OCI-LY1 (cell line): ENCODE measurements around the gene PPP1R14B.

Experiments
- EZH2 ChIP-seq: fragments of 200-600 bp; sonication (generic), shearing (Covaris generic); IDR thresholded peaks from 2 replicates; pipeline ENCODE4 v1.8.0; 2017; ENCODE audit warnings: borderline replicate concordance, mixed run types, mild to moderate bottlenecking, antibody characterized with exemption, low read length, moderate library complexity, mixed read lengths
- TF ChIP-seq, protein P1 (sequence below): fragments of 200-600 bp; sonication (generic), shearing (Covaris generic); IDR thresholded peaks from 2 replicates; pipeline ENCODE4 v1.5.1; 2017; ENCODE audit warnings: mild to moderate bottlenecking, antibody characterized with exemption, low read length, moderate library complexity, mixed read lengths

DNA sequence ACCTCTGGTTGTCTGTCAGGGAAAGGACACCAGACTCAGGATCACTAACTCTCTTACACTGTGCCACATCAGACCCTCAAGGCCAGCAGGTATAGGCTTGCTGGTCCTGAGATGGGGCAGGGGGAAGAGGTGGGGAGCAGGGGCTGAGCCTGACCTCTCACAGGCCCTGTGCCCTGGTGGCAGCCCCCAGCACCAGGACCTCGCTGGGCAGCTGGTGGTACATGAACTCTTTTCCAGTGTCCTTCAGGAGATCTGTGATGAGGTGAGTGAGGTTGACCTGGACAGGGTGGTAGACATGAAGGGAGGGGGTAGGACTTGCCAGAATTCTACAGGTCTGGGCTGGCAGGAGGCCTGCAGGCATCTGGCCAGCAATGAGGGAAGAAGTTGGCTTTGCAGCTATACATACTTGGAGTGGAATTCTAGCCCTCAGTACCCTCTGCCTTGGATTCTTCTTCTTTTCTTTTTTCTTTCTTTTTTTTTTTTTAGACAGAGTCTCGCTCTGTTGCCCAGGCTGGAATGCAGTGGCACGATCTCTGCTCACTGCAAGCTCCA is 19.3 kb downstream of the PPP1R14B start:
- TF ChIP-seq, protein P1, sequence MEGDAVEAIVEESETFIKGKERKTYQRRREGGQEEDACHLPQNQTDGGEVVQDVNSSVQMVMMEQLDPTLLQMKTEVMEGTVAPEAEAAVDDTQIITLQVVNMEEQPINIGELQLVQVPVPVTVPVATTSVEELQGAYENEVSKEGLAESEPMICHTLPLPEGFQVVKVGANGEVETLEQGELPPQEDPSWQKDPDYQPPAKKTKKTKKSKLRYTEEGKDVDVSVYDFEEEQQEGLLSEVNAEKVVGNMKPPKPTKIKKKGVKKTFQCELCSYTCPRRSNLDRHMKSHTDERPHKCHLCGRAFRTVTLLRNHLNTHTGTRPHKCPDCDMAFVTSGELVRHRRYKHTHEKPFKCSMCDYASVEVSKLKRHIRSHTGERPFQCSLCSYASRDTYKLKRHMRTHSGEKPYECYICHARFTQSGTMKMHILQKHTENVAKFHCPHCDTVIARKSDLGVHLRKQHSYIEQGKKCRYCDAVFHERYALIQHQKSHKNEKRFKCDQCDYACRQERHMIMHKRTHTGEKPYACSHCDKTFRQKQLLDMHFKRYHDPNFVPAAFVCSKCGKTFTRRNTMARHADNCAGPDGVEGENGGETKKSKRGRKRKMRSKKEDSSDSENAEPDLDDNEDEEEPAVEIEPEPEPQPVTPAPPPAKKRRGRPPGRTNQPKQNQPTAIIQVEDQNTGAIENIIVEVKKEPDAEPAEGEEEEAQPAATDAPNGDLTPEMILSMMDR, result no peak
- no peak for TF ChIP-seq EZH2
